Duodenal mucosa (tissue), 2 donors: ENCODE results near the gene BUB1B.

Experiments
- H3K27ac ChIP-seq: one replicate; pipeline ENCODE4 v1.7.0; 2013; ENCODE audit warnings: low read depth, low read length
- H3K27me3 ChIP-seq, 2 donors: one replicate each; pipeline ENCODE4 v1.7.0; 2013; ENCODE audit warnings: low read length in 2 of 2, control low read depth in 1 of 2; ENCODE audit not compliant: insufficient read depth in 2 of 2, control insufficient read depth in 1 of 2
- H3K36me3 ChIP-seq, 2 donors: one replicate each; pipeline ENCODE4 v1.7.0; 2013; ENCODE audit warnings: low read length in 2 of 2, control low read depth in 1 of 2; ENCODE audit not compliant: insufficient read depth in 2 of 2, control insufficient read depth in 1 of 2
- H3K4me1 ChIP-seq, 2 donors: one replicate each; pipeline ENCODE4 v1.7.0; 2013; ENCODE audit warnings: low read length in 2 of 2, control low read depth in 1 of 2; ENCODE audit not compliant: insufficient read depth in 2 of 2, control insufficient read depth in 1 of 2
- H3K4me3 ChIP-seq, 2 donors: one replicate each; pipeline ENCODE4 v1.7.0; 2013; ENCODE audit warnings: low read length in 2 of 2, low read depth in 1 of 2
- H3K9ac ChIP-seq, 2 donors: one replicate each; pipeline ENCODE4 v1.7.0; 2013; ENCODE audit warnings: low read length in 2 of 2, low read depth in 1 of 2
- H3K9me3 ChIP-seq, 2 donors: one replicate each; pipeline ENCODE4 v1.7.0; 2013; ENCODE audit warnings: low read length in 2 of 2, control low read depth in 1 of 2; ENCODE audit not compliant: control insufficient read depth in 1 of 2

BUB1B gene

DNA sequence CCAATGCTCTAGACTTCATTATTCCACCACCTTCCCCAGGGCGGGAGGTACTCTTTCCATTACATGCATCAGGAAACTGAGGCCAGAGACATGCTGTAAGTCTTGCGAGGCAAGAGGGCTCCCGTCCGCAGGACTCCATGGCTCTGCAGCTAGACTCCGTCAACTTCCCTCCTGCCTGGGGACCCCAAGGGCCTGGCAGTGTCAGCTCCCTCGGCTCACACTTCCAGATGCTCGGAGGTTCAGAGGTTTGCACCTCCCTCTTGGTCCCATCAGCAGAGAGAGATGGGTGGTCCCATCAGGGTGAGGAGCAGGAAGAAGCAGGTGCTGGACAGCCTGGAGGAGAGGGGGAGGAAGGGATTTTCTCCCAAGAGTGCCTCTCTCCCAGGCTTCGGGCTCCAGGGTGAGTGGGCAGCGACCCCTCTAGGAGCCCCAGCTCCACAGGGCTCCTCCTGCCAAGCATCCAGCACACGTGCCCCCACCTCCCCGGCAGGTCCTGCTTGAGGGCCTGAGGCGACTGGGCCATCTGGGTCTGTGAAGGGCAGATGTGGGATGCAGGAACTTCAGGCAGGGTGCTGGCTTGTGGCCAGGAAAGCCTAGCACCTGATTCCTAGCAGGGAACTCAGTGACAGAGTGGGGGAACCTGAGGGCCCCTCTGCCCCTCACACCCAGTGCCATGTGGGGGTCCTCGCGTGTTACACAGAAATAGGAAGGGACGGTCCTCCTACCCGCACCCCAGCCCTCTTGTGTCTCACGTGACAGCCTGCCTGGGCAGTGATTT lies 87.3 kb downstream of the BUB1B start:
- Histone ChIP-seq H3K27ac (no peak overlapping the region), H3K4me1 (peaks cover 3% of the 10 kb centered on the region in 2 donors), H3K4me3 (no peak overlapping the region), H3K27me3 (peaks cover 0 to 2% of the 10 kb centered on the region in 2 donors), H3K9me3 (no peaks in the 10 kb centered on the region), H3K9ac (no peak overlapping the region), H3K36me3 (no peaks in the 10 kb centered on the region)

GRCh38 chr15:40249477-40250303 lies 88.8 kb downstream of the BUB1B start:
- H3K36me3 ChIP-seq = no peaks in the 10 kb centered on the region
- H3K9ac ChIP-seq = no peak overlapping the region
- peaks cover 8 to 9% of the 10 kb centered on the region in 2 donors for H3K4me1 ChIP-seq
- H3K4me3 ChIP-seq = no peak overlapping the region
- H3K27ac ChIP-seq = no peak overlapping the region
- H3K27me3 ChIP-seq = peaks cover 3 to 6% of the 10 kb centered on the region in 2 donors
- no peaks in the 10 kb centered on the region for H3K9me3 ChIP-seq

- Histone ChIP-seq H3K4me1 (peaks cover 8 to 9% of the 10 kb centered on the region in 2 donors), H3K36me3 (no peaks in the 10 kb centered on the region), H3K9ac (no peak overlapping the region), H3K27me3 (peaks cover 3 to 6% of the 10 kb centered on the region in 2 donors), H3K9me3 (no peaks in the 10 kb centered on the region), H3K4me3 (no peak overlapping the region), H3K27ac (no peak overlapping the region)
Observed at GRCh38 chr15:40250304-40250656, 89.4 kb downstream of the BUB1B start.

- Histone ChIP-seq H3K4me3 (no peak overlapping the region), H3K9ac (no peak overlapping the region), H3K9me3 (no peaks in the 10 kb centered on the region), H3K27ac (no peak overlapping the region), H3K4me1 (peaks cover 8 to 9% of the 10 kb centered on the region in 2 donors), H3K36me3 (no peaks in the 10 kb centered on the region), H3K27me3 (peaks cover 3 to 6% of the 10 kb centered on the region in 2 donors)
Observed at GRCh38 chr15:40250771-40251483, 90.1 kb downstream of the BUB1B start.

DNA sequence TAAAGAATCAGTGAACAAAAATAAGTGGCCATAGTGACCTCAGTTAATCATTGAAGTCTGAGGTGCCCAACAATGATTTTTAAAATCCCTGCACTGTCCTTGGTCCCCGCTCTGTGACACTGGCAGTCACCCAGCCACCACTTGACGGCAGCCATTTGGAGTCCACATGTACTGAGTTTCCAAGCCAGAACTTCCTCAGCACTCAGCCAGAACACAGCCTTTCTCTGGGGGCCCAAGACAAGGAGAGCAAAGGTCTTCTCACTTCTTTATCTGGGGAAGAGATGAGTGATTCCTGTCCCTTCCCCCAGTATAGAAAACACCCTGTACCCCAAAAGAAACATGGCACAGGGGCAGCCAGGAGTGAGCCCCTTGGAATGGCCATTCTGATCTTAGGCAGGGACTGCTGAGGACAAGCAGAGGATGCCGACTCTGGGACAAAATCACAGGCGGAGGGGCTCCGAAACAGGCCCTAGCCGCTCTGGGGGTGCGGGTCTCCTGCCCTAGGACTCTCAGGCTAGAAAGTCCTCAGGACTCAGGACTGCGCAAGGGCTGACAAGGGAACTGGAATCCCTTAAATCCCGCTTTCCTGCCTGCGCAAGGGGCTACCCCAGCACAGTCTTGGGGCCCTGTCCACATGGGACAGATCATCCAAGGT lies 90.7 kb downstream of the BUB1B start:
- no peaks in the 10 kb centered on the region for H3K36me3 ChIP-seq
- H3K27me3 ChIP-seq = peaks cover 3 to 6% of the 10 kb centered on the region in 2 donors
- no peak overlapping the region for H3K4me3 ChIP-seq
- no peaks in the 10 kb centered on the region for H3K9me3 ChIP-seq
- H3K9ac ChIP-seq = no peak overlapping the region
- no peak overlapping the region for H3K27ac ChIP-seq
- peaks cover 8 to 9% of the 10 kb centered on the region in 2 donors for H3K4me1 ChIP-seq

DNA sequence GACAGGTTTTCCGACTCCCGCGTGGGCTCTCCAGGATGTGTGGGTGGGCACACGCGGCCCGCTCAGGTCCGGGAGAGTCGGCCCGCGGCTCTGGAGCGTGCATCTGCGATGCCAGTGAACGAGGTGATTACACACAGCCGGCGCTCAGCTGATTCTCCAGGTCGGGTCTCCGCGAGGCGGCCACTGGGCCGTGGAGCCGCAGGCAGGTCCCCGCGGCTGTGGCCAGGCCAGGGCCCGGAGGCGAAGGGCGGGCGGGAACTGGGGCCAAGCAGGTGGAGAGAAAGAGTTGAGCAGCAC lies 91.2 kb downstream of the BUB1B start:
- Histone ChIP-seq H3K9me3 (no peaks in the 10 kb centered on the region), H3K27me3 (peaks cover 3 to 6% of the 10 kb centered on the region in 2 donors), H3K9ac (no peak overlapping the region), H3K4me3 (peak overlapping the region; percentile 68 to 78), H3K4me1 (peaks cover 8 to 9% of the 10 kb centered on the region in 2 donors), H3K27ac (no peak overlapping the region), H3K36me3 (no peaks in the 10 kb centered on the region)

GRCh38 chr15:40252438-40253166 lies 91.7 kb downstream of the BUB1B start:
- H3K4me1 ChIP-seq = peaks cover 8 to 9% of the 10 kb centered on the region in 2 donors
- no peaks in the 10 kb centered on the region for H3K9me3 ChIP-seq
- no peak overlapping the region for H3K27ac ChIP-seq
- no peaks in the 10 kb centered on the region for H3K36me3 ChIP-seq
- peak overlapping the region; percentile 51 to 69 for H3K9ac ChIP-seq
- H3K4me3 ChIP-seq = peak overlapping the region; percentile 68 to 78
- peaks cover 3 to 6% of the 10 kb centered on the region in 2 donors for H3K27me3 ChIP-seq

DNA sequence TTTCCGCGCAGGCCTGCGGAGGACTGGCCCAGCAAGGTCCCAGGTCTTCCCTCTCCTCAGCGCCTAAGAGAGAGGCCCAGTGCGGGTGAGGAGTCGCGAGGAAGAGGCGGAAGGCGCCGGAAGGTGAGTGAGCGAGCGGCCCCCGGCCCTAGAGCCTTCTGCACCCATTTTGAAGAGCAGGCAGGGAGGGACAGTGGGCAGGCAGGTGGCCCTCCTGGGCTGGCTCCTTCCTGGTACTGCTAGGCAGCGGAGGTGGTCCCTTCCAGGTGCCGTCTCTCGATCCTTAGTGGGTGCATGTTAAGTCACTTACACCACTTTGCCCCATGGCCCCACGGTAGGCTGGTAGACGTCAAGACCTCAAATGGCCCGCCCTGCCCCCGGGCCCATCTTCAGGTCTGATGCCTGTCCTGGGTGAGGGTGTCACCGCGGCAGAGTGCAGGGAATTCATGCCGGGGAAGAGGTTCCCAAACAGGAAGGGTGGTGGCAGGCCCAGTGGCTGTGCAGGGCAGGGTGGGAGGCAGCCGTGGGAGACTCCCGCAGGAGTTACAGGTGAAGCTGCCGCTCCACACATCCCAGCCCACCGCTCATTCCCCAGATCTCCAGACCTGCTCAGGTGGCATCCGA lies 92.4 kb downstream of the BUB1B start:
- peaks cover 8 to 9% of the 10 kb centered on the region in 2 donors for H3K4me1 ChIP-seq
- no peaks in the 10 kb centered on the region for H3K9me3 ChIP-seq
- H3K9ac ChIP-seq = peak overlapping the region; percentile 51 to 69
- H3K36me3 ChIP-seq = no peaks in the 10 kb centered on the region
- no peak overlapping the region for H3K27ac ChIP-seq
- peak overlapping the region; percentile 68 to 78 for H3K4me3 ChIP-seq
- peaks cover 3 to 6% of the 10 kb centered on the region in 2 donors for H3K27me3 ChIP-seq

DNA sequence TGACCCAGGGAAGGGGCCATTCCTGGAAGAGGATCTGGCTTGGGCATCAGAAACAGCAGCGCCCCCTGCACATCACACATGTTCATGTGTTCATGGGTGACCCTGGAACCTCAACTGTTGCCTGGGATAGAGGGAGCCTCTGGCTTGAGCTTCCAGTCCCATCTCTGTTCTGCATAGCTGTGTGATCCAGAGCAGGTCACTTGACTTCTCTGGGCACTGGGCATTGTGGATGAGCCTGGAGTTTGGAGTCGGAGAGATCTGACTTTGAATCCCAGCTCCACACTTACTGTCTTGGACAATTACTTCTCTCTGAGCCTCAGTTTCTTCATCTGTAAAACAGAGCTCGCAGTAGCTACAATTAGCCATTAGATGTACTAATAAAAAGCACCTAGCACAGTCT lies 93.6 kb downstream of the BUB1B start:
- Histone ChIP-seq H3K9ac (no peak overlapping the region), H3K27me3 (peaks cover 3 to 6% of the 10 kb centered on the region in 2 donors), H3K27ac (no peak overlapping the region), H3K9me3 (no peaks in the 10 kb centered on the region), H3K36me3 (no peaks in the 10 kb centered on the region), H3K4me1 (peaks cover 8 to 9% of the 10 kb centered on the region in 2 donors), H3K4me3 (no peak overlapping the region)
